ENCODE results near the gene PDCD10.

The PDCD10 gene

DNA sequence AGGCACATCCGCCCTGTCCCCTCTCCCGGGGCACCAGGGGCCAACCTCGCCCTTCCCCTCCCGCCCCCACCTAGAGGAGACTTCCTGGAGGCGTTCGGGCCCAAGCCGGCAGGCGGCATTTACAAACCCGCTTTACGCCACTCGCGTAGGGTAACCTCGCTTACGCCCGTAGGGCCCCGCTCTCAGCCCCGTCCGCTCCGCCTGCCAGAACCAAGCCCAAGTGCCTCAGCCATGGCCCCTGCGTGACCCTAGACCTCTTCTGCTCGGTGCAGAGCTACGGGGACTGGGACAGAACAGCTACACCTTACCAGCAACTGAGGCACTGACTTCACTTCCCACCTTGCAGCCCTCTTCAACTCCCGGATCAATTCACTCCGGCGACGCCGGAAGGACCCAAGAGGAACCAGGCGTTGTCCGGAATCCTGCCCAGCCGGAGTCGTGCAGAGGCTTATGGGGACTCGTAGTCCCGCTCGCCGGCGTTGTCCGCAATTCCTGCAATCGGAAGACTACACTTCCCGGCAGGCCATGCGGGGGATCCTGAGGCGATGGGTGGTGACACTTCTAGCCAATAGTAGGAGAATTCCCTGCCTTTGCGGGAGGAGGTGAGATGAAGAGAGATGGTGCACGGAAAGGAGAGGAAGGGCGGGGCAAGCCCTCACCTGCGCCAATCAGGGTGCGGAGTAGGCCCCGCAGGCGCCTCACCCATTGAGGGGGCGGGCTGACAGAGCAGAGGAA, at the start of gene PDCD10:
Gene PDCD10, minus strand, starts transcription at position 395 of the 735 bp plus-strand sequence. CDS start 14,735 bp downstream, outside the sequence.
- peak; percentile 97 for DNase-seq

DNA sequence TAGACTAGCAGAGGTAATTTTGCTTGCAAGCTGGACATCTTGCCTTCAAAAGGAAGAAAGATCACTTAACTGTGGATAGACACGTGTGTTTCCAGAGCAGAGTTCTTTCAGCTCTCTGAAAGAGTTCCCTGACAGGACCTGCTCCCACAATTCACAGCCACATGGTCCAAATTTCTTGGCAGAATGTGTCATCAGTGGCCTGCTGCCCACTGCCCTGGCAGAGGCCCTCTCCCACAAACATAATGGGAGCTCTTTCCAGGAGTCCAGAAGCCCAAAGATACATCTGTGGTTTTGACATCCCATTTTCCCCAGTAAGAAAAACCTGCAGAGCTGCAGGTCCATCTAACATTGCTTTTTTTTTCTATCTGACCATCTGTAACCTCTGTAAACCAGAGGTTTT, 49.1 kb upstream of the PDCD10 start:
- no peak for DNase-seq

DNA sequence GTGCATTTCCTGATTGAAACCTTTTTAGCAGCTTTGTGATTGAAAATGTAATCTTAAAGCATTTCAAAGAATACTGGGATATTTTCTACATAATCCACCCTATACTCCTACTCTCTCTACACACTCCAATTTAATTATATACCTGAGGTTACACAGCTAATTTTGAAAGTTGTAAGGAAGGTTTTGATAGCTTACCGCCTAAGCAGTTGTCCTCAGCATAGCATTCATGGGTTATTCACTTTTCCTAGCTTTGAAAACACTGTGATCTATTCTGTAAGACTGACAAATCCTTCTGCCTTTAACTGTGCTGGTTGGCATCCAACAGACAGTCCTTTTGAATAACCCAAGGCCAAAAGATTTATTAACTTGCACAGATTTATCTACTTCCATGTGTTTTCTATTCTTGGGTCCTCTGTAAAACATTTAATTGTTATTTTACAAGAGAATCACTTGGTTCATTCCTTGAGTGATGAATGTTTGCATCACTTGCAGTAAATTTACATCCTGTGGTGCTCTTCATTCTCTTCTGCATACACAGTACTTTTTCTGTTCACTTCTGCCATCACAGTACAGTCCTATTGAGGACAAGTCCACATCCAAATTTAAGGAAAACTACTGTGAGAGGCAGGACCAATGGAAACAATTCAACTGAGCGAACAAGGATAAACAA, 45.7 kb upstream of the PDCD10 start:
- no peak for DNase-seq

DNA sequence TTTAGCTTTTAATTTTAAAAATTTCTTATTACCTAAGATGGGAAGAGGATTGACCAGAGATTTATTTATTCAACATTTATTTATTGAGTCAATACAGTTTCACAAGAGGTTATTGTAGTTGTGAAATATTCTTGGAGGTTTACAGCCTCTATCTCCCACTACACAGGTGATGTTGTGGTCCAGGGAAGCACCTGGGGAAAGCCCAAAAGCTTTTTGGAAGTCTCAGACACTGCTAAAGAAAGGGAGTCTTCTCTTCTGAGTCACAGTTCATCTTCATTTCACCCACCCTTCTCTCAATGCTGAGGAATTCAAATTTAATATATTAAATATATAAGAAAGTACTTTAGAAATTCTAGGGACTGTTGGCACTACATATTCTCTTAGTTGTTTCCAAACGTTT, 42.7 kb upstream of the PDCD10 start:
- no peak for DNase-seq

DNA sequence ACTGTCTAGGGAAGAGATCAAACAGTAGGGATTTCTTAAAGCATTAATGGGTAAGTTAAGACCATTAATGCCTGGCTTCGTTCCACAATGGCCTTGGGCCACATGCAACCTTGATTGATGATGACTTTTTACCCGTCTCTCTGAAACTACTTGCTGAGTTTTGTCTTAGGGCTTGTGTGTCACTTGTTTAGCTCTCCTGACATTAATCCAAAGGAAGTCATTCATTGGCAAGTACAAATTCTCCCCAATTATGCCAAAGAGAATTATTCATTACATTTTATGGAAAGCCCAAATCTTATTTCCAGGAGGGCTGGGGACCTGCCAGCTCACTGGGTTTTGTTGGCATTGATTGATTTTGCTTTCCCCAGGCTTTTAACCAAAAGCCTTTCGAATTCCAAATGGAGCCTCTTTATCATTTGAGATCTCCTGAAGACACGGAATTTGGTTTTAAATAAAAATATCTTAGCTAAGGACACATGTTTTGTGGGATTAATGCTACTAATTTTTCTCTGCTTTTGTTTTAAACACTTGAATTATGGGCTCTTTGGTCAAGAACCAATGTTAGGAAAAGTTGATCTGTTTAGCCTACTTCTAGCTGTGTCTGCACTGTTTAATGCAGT, 41.5 kb upstream of the PDCD10 start:
- DNase-seq: no peak

DNA sequence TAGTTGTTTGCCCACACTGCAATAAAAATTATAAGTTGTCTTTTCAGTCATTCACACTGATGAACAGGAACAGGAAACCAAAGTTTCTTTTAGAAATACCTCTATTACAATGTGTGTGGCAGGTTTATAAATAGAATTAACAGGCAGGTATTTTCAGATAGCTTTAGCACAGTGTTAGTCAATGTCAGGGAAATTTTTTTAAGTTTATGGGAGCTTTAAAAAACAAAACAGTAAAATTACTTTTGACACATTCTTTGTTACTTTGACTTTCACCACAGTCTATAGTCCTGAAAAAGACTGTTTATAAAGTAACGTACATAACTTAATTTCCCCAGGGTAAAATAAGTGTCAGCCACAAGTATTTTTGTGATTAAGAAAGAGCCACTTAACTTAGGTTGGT, 38.9 kb upstream of the PDCD10 start:
- no peak for DNase-seq

DNA sequence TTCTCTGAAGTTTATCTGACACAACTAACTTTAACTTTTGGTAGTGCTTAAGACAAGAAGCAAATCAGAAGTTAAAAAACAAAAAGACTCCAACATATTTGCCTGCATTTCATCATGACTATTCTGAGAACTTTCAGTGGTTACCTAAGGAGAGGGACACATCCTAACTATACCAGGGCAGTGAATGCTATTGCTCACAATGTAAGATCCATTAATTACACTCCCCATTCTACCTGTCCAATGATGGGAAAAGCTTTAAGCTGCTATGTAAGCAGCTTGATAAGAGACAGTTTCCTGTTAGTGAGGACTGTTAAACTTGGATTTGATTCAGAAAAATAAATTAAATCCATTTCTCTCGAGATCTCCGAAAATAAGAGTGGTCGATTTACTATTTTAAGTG, 38.3 kb upstream of the PDCD10 start:
- no peak for DNase-seq

DNA sequence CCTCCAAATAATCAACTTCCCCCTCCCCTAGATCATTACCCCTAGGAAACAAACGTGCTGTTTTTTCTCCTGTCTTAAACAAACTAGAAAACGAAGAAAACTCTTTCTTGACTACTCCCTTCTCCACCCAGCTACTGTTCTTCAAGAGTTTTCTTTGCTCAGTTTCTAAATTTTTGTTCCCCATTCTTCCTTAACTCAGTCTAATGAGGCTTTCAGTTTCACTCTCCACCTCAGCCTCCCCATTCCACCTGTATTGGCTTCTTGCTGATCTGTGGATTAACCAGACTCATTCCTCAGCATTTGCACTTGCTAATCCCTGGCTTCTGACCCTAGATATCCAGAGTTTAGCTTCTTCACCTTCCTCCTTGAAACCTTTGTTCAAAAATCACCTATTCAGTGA, 27.6 kb upstream of the PDCD10 start:
- no peak for DNase-seq

DNA sequence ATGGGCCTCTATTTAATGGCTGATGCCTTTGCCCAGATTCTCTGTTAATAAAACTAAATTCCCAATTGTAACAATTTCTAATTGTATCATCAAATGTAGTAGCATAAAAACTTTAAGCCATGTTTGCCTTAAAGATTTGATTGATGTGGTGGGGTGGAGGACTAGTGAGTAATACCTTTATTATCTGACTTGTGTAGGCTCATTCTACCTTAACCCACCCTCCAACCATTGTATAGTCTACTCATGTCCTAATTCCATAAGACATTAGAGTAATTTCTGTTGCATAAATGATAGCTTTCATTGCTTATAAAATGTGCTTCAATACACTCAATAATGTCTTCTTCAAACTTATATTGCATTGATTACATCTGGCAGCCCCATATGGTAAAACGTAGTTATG, 26.6 kb upstream of the PDCD10 start:
- no peak for DNase-seq

DNA sequence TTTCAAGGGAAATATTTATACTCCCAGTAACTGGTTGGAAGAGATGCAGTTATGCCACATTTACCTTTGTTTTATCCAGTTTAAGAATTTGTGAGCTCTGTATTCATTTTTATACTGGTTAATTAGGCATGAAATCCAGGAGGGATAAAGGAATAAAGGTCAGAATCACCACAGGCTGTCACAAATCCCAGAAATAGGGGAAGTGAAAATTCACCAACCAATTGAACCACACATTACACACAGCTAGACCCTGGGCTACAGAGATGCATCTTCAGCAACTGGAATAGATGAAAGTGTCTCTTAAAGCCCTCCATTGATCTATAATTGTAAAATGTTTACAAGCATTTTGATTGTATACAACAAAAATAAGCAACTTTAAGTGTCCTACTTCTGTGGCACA, 19.4 kb upstream of the PDCD10 start:
- no peak for DNase-seq

DNA sequence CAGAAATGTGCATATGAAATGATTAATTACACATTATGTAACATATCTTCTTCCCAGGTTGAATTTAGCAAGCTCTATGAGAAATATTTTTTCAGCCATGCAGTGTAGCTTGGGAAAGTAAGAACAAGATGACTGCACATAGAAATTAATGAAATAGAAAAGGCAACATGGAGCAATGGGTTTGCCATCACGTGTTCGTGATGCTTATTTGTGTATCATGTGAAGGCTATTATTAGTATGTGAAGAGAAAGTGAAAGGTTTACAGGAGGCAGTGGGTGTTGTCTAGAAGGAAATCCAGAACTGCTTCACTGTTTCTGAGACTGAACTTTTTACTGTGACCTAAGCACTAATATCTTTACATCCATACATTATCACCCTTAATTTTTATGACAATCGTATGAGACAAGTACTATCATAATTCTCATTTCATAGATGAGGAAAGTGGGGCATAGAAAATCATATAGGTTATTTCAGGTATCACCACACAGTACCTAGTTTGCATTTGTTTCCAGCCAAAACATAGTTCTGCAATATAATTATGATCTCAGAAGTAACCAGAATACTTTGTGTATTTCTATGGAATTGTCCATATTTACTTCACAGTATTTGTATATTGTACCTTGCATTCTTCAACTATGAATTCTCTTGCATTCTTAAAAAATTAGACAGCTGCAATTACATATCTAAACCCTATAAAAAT, 15.7 kb upstream of the PDCD10 start:
- no peak for DNase-seq

DNA sequence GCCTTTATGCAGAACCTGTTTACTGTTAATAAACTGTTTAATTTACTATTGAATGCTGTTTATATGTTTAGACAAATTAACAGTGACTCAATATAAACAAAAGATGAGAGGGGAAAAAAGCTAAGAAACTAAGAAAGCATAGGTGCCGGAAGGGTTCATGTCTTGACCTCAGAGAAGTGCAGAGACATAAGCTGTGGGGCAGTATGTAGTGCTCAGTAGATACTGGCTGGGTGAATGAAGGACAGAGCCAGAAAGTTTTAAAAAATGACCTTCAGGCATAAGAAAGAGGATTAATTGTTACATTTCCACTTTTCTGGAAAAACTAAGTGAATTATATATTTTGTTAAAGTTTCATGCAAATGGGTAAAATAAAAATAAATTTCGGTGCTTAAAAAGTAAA, 15.0 kb upstream of the PDCD10 start:
- no peak for DNase-seq

DNA sequence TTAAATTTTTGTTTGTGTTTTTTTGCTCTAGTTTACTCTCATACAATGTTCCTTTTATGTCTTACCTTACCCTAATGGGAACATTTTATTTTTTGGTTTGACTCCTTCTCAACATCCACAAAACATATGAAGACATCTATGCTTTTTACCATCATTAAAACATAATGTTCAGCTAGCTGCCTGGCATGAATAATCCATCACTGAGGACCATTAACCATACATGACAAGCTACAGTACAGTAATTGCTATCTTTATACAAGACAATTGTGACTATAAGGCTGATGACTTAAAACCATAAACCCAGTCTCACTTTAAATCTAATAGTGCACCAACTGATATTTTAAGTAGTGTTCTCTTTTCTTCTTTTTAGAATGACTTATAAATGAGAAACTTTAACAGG, 14.5 kb upstream of the PDCD10 start:
- DNase-seq: no peak

DNA sequence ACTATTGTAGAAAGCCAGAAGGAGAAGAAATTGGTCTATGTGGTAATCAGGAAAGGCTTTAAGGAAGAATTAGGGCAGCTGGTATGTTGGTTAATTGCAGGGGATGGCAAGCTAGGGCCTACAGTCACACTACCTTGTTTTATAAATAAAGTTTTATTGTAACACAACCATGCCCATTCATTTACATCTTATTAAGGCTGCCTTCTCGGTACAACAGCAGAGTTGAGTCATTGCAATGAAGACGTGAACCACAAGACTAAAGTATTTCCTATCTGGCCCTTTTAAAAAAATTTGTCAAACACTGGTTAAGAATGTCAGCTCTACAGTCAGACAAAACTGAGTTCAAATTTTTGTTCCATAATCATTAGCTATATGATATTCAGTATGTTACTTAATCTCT, 9.1 kb upstream of the PDCD10 start:
- no peak for DNase-seq

DNA sequence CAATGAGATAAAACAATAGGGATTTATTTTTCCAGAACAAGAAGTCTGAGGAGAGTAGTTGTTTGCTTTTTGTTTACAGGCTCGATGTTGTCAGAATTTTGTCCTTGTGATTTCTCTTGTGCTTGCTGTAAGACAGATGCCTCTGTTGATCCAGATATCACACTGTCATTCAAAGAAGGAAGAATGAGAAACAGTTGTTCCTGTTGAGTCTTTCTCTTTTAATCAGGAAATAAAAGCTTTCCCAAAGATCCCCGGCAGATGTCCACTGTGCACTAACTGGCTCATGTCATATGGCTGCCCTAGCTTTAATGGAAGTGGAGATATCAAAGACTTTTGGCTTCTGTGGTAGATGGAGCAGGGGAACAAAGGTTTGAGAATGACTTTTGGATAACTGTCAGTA, 7.6 kb upstream of the PDCD10 start:
- DNase-seq: no peak

DNA sequence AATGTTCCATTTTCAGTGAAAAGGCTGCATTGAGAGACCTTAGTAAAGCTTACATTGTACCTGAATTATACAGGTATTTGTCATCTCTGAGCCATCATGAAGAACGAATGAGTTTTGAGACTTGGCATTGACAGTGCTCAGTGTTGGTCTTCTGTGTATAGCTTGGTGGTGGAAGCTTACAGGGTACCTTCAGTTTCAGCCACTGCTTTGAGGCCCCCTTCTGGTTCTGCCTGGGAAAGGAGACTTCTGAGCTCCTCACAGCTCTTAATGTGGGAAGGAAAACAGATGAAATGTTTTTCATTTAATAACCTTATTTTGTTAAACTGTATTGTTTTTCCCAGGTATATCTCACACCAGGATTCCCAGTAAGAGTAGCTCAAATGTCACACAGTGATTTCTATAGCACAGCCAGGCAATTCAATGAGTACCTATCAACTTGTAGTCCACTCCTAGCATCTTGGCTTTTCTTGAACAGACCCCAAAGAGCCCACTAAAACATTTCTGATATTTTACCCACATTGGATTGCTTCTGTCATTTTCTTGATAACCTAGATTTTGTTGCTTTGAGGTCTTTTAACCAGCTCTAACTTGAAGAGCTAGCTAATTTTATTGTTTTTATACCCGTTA, 6.4 kb upstream of the PDCD10 start:
- peak; percentile 21 for DNase-seq

DNA sequence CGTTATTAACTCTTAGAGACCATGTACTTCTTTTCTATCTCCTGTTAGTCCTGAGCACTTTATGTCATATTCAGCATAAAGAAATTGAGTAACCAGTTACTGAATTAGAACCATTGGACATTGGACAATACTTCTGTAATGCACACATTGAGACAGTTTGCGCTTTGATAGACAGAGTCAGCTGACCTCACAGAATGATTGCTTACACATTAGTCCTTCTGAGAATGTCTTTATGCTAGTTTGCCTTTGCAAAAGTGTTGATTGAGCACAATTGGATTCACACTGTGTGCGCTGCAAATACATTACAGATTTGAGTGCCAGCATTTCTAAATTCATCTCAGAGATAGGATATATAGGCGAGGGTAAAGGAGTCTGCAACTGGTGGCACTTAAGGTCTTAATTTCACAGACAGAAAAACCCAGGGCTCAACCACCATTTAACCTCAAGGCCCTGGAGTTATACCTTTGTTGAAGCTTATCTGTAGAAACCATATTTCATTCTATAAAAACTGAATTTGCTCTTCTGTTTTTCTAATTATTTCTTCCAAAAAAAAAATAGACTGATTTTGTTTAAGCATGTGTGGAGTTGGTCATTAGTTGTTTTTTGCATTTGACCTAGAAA, 4.6 kb upstream of the PDCD10 start:
- no peak for DNase-seq

DNA sequence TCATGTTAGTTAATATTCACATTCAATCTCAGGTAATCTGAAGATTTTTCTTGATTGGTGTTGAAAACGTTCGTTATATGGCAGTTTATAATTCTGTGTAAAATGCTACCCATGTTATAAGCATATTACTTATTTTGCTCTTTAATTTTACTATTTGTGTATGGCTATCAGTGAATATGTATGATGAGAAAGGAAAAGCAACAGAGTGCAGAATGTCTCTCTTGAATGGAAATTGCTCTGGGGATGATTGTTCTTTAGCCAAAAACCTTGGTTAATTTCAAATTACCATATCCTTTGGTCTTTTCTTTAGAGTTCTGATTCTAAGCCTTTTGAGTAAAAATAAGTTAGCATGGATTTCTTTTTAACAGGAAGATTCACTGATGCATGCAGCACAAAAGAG, 3.3 kb upstream of the PDCD10 start:
- no peak for DNase-seq

DNA sequence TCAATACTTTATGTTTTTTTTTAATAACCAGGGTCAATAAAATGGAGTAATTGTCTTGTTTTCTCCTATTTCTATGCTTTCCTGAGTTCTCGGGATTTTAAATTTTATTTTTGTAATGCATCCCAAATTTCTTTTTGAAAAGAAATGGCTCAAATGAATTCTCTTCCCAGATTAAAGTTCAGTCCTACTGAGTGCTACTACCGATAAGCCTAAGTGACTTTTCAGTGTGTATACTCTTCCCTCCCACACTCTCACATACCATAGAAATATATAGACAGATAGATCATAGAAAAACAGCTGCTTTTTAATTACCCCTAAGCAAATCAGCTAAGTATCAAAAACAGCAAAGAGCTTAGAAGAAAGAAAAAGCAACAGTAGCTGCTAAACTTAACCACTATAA, 2.3 kb upstream of the PDCD10 start:
- DNase-seq: no peak

DNA sequence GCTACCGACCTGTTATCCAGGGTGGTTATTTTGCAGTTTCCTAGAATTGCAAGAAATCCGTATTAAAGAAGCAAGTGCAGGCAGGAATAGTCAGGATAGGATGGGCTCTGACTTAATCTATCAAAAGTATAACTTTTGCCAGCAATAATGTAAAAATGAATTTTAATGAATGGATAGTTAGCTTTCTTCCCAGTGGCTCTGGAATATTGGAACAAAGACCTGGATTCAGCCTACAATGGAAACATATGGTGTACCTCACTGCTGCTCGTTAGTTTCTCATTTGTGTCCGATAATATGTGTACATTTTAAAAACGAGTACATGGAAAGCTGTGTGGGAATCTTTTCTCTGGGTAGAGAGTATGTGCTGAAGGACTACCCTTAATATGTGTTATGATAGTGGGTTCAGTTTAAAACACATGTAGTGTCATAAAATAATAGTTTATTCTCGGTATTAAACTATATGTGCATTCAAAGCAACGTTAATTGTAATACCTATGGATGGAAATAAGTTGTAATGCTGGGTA, 1.6 kb upstream of the PDCD10 start:
- no peak for DNase-seq

DNA sequence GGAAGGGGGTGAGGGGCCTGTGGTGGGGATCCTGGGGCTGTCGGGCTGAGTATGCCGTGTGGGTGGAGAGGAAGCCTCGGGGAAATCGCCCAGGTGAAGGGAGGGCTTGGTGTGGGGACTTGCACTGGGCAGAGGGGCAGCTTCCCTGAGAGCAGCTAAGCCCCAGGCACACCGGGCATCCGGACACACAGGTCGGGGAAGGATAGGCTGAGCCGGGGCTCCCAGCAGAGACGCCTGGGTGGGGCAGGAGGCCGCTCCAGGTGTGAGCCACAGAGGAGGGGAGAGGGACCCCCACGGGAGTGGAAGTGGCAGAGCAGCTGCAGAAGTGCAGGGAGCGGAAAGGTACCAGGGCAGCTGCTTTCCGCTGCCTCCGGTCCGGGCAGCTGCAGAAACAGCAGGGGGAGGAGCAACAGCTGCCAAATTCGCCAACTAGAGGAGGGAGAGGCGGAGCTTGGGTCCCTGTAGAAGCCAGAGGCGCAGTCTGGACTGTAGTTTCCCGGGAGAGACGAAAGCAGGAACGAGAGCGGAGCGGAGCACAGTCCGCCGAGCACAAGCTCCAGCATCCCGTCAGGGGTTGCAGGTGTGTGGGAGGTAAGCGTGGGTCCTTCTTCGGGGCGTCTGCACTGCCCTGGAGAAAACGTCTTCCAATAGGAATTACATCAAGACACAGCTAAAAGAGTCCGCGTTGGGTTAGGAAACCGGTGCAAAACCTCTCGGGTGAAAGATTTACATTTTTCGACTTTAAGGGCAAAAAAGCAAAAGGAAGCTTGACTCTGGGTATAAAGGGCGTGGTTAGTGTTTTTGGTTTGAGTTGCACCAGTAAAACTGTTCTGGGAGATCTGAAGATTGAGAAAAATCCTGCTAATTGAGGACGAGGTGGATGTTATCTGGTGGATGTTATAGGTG, 794 bp upstream of the PDCD10 start, which contains the start of gene SERPINI1:
Gene SERPINI1, plus strand, starts transcription at position 489 of the 906 bp plus-strand sequence. CDS start 53,408 bp downstream, outside the sequence.
- DNase-seq: peak; percentile 83

Data from activated CD4-positive, alpha-beta T cell treated with anti-CD3 and anti-CD28 coated beads for 48 hours (primary cell).